ENCODE measurements around the gene ELK1.

DNA sequence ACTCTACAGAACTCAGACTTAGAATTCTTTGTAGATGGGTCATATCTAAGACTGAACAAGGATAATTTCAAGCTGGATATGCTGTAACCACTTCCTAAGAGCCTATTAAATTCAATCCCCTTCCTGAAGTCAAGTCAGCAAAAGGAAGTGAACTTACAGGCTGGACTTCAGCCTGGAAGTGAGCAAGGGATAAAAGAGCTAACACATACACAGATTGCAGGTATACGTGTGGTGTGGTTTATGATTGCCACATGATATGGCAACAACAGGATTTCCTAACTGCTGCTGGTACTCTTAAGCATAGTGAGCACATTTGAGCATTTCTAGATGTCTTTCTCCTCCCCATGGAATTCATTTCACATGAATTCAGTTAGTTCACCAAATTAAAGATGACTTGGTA lies 46.8 kb upstream of the ELK1 start:
- TF ChIP-seq CTCF (IDR thresholded peaks at IDR 0.05) (no peak), POLR2A (IDR thresholded peaks at IDR 0.05) (no peak)
